Measurements from ENCODE around the gene JDP2. TPM values are rescaled to one million over a fixed set of nuclear protein-coding genes. Genes with fewer than 3 reads are reported as not detected.
"Not testable (repeated sequence)": the region's sequence is repeated elsewhere in the genome, so short reads cannot be mapped to it uniquely, and the experiment has no call there.

JDP2 gene
- total RNA-seq, 1 experiment from 2014 or later = 5.9 TPM

DNA sequence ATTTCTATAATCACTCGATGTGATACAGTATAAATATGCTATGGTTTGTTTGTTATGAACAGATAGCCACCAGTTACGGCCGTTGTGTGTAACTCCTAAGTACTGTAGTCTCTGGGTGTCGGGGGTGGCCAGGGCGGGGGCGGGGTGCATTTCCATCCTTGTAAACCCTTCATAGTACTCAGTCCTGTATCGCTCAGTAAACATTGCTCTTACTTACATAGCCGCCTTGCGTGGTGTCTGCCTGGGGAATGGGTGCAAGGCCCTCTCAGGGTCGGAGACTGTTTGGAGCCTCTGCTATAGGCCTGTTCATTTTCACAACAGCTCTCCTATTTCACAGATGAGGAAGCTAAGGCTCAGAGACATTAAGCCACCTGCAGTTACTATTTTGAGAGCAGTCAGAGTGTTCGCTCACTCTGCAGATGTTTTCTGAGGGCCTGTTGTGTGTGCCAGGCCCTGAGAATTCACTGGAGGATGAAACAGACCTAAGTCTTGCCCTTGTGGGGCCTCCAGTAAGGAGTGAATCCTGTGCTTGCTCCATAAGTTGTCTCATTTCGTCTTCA is 42.5 kb downstream of the JDP2 start:
- Histone ChIP-seq H3K27me3 (replicated peaks; ENCODE audit: insufficient read depth, low read depth, low read length, poor library complexity) (no peaks in the 10 kb centered on the region), H3K4me3 (ENCODE audit: low read depth, low read length, poor library complexity, severe bottlenecking) (no peak overlapping the region), H3K27ac (ENCODE audit: low read depth, low read length, poor library complexity, severe bottlenecking) (no peak overlapping the region), H3K9me3 (ENCODE audit: low read depth, low read length, poor library complexity, severe bottlenecking) (no peaks in the 10 kb centered on the region), H3K4me1 (ENCODE audit: insufficient read depth, low read length, poor library complexity, severe bottlenecking) (no peaks in the 10 kb centered on the region), H3K36me3 (ENCODE audit: insufficient read depth, low read length, poor library complexity, severe bottlenecking) (no peaks in the 10 kb centered on the region)
- intact Hi-C loops (cut with micrococcal nuclease; ENCODE audit: unreplicated experiment) = no loop called here
- no TSS peak for BruUV-seq (replicated peaks)
- DNase-seq (ENCODE audit: low spot score) = no peak
- no peak for TF ChIP-seq EZH2 (IDR thresholded peaks at IDR 0.05; ENCODE audit: borderline replicate concordance, low read depth, low read length, poor library complexity, severe bottlenecking)
- TF ChIP-seq, protein P1, sequence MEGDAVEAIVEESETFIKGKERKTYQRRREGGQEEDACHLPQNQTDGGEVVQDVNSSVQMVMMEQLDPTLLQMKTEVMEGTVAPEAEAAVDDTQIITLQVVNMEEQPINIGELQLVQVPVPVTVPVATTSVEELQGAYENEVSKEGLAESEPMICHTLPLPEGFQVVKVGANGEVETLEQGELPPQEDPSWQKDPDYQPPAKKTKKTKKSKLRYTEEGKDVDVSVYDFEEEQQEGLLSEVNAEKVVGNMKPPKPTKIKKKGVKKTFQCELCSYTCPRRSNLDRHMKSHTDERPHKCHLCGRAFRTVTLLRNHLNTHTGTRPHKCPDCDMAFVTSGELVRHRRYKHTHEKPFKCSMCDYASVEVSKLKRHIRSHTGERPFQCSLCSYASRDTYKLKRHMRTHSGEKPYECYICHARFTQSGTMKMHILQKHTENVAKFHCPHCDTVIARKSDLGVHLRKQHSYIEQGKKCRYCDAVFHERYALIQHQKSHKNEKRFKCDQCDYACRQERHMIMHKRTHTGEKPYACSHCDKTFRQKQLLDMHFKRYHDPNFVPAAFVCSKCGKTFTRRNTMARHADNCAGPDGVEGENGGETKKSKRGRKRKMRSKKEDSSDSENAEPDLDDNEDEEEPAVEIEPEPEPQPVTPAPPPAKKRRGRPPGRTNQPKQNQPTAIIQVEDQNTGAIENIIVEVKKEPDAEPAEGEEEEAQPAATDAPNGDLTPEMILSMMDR (conservative IDR thresholded peaks at IDR 0.05; ENCODE audit: low read depth, low read length) = no peak
- ChIA-PET POLR2A (ENCODE audit: low non-redundant PET) (no interaction called here), CTCF (no interaction called here)

DNA sequence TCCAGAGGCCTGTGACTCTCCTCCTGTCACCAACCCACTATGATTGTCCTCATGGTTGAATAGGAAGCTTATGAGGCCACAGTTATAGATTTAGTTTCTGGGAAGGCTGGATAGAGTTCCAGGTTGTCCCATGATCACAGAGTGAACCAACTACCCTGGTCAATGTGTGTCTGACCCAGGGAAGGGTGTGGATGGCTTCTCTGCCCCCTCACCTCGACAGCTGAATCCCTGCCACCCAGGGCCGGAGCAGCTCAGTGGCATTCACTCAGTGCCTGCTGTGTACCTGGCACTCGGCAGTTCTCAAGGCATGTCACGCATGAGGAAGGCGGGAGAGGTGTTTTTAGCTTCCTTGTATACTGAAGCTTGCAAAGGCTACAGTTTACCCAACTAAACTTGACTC is 43.2 kb downstream of the JDP2 start:
- TF ChIP-seq, protein P1 (conservative IDR thresholded peaks at IDR 0.05; ENCODE audit: low read depth, low read length) = no peak
- no peak for TF ChIP-seq EZH2 (IDR thresholded peaks at IDR 0.05; ENCODE audit: borderline replicate concordance, low read depth, low read length, poor library complexity, severe bottlenecking)
- H3K36me3 ChIP-seq (ENCODE audit: insufficient read depth, low read length, poor library complexity, severe bottlenecking) = no peaks in the 10 kb centered on the region
- H3K4me1 ChIP-seq (ENCODE audit: insufficient read depth, low read length, poor library complexity, severe bottlenecking) = no peaks in the 10 kb centered on the region
- no peaks in the 10 kb centered on the region for H3K9me3 ChIP-seq (ENCODE audit: low read depth, low read length, poor library complexity, severe bottlenecking)
- H3K4me3 ChIP-seq (ENCODE audit: low read depth, low read length, poor library complexity, severe bottlenecking) = no peak overlapping the region
- ChIA-PET CTCF (no interaction called here), POLR2A (ENCODE audit: low non-redundant PET) (no interaction called here)
- no TSS peak for BruUV-seq (replicated peaks)
- H3K27me3 ChIP-seq (replicated peaks; ENCODE audit: insufficient read depth, low read depth, low read length, poor library complexity) = no peaks in the 10 kb centered on the region
- H3K27ac ChIP-seq (ENCODE audit: low read depth, low read length, poor library complexity, severe bottlenecking) = no peak overlapping the region
- intact Hi-C loops (cut with micrococcal nuclease; ENCODE audit: unreplicated experiment) = no loop called here
- DNase-seq (ENCODE audit: low spot score) = no peak

GRCh38 chr14:75474127-75474526 is 46.3 kb downstream of the JDP2 start:
- DNase-seq (ENCODE audit: low spot score); H3K27ac ChIP-seq (ENCODE audit: low read depth, low read length, poor library complexity, severe bottlenecking); H3K9me3 ChIP-seq (ENCODE audit: low read depth, low read length, poor library complexity, severe bottlenecking); CTCF ChIA-PET; H3K4me3 ChIP-seq (ENCODE audit: low read depth, low read length, poor library complexity, severe bottlenecking); BruUV-seq (replicated peaks); H3K36me3 ChIP-seq (ENCODE audit: insufficient read depth, low read length, poor library complexity, severe bottlenecking); POLR2A ChIA-PET (ENCODE audit: low non-redundant PET); intact Hi-C loops (cut with micrococcal nuclease; ENCODE audit: unreplicated experiment); H3K4me1 ChIP-seq (ENCODE audit: insufficient read depth, low read length, poor library complexity, severe bottlenecking); H3K27me3 ChIP-seq (replicated peaks; ENCODE audit: insufficient read depth, low read depth, low read length, poor library complexity): not testable (repeated sequence)

- Histone ChIP-seq H3K4me1 (ENCODE audit: insufficient read depth, low read length, poor library complexity, severe bottlenecking) (no peaks in the 10 kb centered on the region), H3K27me3 (replicated peaks; ENCODE audit: insufficient read depth, low read depth, low read length, poor library complexity) (no peaks in the 10 kb centered on the region), H3K9me3 (ENCODE audit: low read depth, low read length, poor library complexity, severe bottlenecking) (no peaks in the 10 kb centered on the region), H3K36me3 (ENCODE audit: insufficient read depth, low read length, poor library complexity, severe bottlenecking) (no peaks in the 10 kb centered on the region), H3K27ac (ENCODE audit: low read depth, low read length, poor library complexity, severe bottlenecking) (no peak overlapping the region), H3K4me3 (ENCODE audit: low read depth, low read length, poor library complexity, severe bottlenecking) (no peak overlapping the region)
- CTCF ChIA-PET = no interaction called here
- TF ChIP-seq EZH2 (IDR thresholded peaks at IDR 0.05; ENCODE audit: borderline replicate concordance, low read depth, low read length, poor library complexity, severe bottlenecking) = no peak
- TF ChIP-seq, protein P1 (conservative IDR thresholded peaks at IDR 0.05; ENCODE audit: low read depth, low read length) = no peak
- intact Hi-C loops (cut with micrococcal nuclease; ENCODE audit: unreplicated experiment) = no loop called here
- DNase-seq (ENCODE audit: low spot score) = no peak
- BruUV-seq (replicated peaks) = no TSS peak
- POLR2A ChIA-PET (ENCODE audit: low non-redundant PET) = no interaction called here
Measured at GRCh38 chr14:75476274-75476995, 48.6 kb downstream of the JDP2 start.
